UCSD-AML1 (cell line): ENCODE measurements around the gene CD34.

Source experiments
- DNase-seq: peaks from one replicate; lab custom pipeline; 2025; ENCODE audit not compliant: unreplicated experiment; lab: John Stamatoyannopoulos, UW

The CD34 gene

DNA sequence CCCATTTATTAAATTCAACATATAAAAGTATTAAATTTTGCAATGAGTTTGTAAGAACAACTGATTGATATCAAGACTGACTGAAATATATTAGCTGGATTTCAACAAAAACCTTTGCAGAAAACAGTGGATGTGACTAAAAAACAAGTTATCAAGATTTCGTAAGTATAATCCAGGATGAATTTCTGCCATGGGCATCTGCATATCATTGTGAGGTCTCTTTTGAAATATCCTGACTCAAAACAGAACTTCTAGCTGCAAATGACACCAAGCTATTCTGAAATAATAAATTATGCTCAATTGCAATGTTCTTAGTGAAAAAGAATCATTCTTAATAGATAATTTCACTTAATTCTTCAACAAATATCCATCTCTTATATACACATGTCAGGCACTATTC lies 52.6 kb downstream of the CD34 start:
- no peak for DNase-seq

DNA sequence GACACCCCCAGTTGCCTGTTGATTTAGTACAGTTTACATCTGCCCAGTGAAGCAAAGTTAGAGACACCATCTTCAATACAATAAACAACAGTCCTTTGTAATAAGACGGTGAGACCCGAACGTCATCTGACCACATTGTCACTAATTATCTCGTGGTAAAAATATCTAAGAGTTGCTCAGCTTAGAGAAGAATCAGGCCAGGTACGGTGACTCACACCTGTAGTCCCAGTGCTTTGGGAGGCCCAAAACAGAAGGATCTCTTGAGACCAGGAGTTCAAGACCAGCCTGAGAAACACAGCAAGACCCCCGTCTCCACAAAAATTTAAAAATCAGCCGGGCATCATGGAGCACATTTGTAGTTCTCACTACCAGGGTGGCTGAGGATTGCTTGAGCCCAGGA lies 53.5 kb downstream of the CD34 start:
- no peak for DNase-seq

DNA sequence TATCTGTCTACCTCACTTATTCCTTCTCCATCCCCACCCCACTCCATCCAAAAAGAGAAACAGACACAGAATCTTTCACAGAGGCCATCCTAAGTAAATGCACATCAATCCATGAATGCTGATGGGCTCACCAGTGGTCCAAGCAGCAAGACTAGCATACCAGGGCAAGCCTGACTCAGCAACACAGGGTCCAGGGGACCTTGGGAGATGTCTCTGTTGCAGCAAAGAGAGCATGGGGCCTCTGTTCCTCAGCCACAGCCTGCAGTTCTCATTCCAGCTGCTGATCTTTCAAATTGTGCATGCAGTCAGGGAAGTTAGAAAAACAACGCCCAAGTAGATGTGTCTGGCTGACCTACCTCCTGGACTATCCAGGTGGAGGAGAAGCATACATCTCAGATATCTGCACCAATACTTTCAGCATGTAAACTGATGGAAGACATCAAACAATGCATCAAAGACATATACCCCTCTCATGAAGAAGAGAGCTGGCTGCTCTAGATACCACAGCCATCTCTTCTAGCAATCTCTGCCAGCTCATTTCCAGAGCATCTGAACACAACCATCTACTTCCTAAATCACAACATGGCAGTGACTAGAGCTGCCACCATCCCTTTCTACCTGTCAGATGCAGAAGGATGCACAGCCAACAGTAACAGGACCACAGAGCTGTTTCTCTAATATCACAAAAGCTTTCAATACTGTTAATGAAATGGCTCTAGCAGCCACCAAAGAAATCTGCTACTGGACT lies 54.5 kb downstream of the CD34 start:
- no peak for DNase-seq

DNA sequence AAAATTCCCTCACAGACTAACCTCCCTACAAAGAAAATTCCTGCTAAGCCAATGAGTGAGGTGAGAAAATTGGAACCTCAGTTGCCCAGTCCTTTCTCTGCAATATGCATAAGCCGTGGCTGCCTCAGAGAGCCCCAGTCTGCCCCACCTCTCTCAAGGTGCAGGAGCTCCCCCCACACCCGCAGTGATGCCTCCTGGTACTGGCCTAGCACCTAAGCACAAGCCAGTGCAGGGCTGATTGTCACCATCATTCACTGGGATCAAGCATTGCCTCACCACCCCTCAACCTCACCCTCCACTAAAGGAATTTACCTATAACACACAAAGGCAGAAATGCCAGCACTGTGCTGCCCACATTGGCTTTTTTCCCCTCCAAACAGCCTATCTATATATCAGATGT lies 56.9 kb downstream of the CD34 start:
- no peak for DNase-seq

- DNase-seq, result peak; percentile 52
Observed at GRCh38 chr1:207853372-207853757, 57.6 kb downstream of the CD34 start.

GRCh38 chr1:207852576-207853371 lies 58.2 kb downstream of the CD34 start:
- DNase-seq, result no peak

- no peak for DNase-seq
Observed at GRCh38 chr1:207851696-207852095, 59.2 kb downstream of the CD34 start.

- DNase-seq, result no peak
Observed at GRCh38 chr1:207850621-207851407, 60.1 kb downstream of the CD34 start.

DNA sequence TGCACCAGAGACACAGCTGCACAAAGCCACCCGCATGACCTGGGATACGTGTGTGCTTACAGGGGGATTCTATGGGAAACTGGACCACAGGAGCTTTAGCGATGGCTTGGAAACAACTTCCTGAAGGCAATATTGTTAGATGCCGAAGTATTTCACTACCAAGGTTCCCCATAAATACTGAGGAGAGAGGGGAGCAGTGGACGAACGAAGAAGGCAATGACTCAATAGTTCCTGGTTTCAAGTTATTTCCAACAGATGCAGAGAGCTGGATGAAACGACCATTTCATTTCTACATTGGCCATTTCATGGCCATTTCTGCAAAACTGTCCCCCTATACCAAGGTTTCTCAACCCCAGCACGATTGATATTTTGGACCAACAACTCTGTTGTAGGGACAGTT lies 61.3 kb downstream of the CD34 start:
- DNase-seq, result no peak

DNA sequence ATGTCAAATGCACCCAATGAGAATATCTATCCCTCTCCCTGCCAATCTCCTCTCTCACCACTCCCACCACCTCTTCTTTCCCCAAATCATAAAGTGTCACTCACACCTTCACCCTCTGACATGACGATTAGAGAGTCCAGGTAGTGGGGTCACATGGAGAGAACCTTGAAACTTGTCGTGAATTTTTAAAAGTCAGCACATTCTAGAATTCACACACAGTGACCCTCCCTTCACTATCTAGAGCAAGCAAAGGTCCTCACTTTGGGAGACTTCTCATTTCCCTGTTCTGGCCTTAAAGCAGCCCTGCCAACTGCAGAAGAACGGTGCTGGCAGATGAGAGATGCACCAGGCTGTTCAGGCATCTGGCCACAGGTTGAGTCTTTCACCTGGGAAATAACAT lies 61.9 kb downstream of the CD34 start:
- no peak for DNase-seq

- peak; percentile 82 for DNase-seq
Observed at GRCh38 chr1:207848234-207848633, 62.7 kb downstream of the CD34 start.

GRCh38 chr1:207847116-207847515 lies 63.8 kb downstream of the CD34 start:
- no peak for DNase-seq

DNA sequence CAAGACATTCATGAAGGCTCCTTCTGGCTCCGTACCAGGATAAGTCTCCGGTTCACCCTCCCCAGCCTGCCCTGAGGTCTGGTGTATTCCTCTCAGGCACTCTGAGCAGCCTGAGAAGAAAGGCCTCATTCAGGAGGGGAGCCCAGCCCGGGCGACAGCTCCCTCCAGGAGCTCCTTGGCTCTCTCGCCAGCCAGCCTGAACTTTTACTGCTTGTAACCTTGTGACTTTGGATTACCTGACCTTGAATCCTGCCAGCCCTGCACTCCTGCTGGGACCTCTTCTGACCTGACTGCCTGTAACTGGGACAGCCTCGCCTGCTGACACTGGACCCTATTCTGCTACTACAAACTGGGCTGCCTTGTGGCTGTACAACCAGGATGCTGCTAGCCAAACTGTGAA lies 65.8 kb downstream of the CD34 start:
- no peak for DNase-seq

- DNase-seq, result no peak
Observed at GRCh38 chr1:207844371-207844770, 66.6 kb downstream of the CD34 start.

GRCh38 chr1:207842506-207842905 lies 68.4 kb downstream of the CD34 start:
- DNase-seq, result no peak

DNA sequence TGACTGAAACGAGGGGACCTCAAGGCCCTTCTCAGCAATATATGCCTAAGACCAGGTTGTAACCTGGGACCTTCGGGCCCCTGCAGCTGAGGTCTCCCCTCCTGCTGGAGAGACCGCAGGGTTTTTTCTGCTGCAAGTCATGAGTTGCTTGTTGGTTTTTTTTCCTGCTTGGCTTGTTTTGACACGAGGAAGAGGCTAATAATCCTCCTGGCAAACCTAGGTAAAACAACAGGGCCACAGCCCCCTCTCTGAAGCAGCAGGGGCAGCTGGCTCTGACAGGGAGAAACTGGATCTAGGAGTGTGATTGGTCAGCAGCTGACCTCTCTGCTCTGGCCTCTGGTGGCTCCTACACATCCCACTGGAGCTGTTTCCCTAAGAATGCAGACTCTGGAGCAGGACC lies 69.0 kb downstream of the CD34 start:
- DNase-seq, result no peak

DNA sequence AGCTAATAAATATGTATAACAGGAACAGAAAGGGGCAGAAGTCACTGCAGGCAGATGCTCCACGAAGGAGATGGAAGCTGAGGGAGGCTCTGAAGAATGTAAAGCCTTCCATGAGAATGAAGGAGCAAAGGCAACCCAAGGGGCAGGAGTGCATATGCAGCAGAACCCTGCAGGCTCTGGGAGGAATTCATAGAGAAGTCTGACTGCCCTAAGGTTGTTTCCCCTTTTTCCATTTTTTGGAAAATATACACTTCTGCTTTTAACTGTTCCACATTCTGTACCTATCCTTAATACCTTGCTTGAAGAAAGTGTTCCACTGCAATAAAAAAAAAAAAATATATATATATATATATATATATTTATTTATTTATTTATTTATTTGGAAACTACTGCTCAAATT lies 69.6 kb downstream of the CD34 start:
- DNase-seq, result no peak

DNA sequence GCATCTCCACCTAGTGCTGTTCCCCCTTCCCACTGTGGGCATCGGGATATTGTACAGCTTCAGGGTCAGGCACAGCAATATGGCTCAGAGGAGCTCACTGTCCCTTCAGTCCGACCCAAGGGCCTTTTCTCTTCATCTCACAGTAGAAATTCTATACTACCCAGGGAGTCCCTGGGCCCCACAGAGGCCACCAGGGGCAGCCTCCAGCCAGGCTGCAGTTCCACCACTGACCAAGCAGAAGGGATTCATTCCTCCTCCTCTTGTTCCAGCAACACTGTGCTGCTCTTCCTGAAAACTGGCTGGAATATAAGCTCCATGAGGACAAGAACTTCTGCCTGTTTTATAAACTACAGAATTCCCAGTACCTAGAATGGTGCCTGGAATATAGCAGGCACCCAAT lies 70.5 kb downstream of the CD34 start:
- no peak for DNase-seq

DNA sequence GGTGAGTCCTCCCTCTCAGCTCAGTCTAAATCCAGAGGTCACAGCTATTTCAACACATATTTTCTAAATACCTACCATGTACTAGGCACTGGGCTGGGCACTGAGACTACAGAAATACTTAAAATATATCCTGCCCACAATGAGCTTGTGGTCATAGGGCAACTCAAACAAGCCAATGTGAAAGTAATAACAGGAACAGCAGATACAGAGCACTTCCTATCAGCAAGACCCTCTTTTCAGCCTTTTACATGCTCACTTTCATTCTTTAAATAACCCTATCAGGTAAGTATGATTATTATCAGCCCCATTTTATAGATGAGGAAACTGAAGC lies 71.9 kb downstream of the CD34 start:
- DNase-seq, result no peak

- no peak for DNase-seq
Observed at GRCh38 chr1:207838156-207839082, 72.5 kb downstream of the CD34 start.

- no peak for DNase-seq
Observed at GRCh38 chr1:207837673-207838072, 73.3 kb downstream of the CD34 start.
